ENCODE data around the gene DTX3L.

Gene DTX3L

GRCh38 chr3:122619040-122619439 lies 54.9 kb downstream of the DTX3L start:
- Histone ChIP-seq H3K4me1 (ENCODE audit: control insufficient read depth, insufficient read depth, low read length, poor library complexity, severe bottlenecking) (no peaks in the 10 kb centered on the region), H3K36me3 (ENCODE audit: control insufficient read depth, insufficient read depth, low read length) (peaks cover 70% of the 10 kb centered on the region), H3K27ac (ENCODE audit: insufficient read depth, low read length, poor library complexity, severe bottlenecking) (no peak overlapping the region), H3K9me3 (ENCODE audit: control insufficient read depth, low read length) (no peaks in the 10 kb centered on the region), H3K4me3 (ENCODE audit: insufficient read depth, low read depth, low read length, poor library complexity, severe bottlenecking) (no peak overlapping the region), H3K27me3 (replicated peaks; ENCODE audit: control insufficient read depth, insufficient read depth, low read length, poor library complexity, severe bottlenecking) (no peaks in the 10 kb centered on the region)
- no peak for DNase-seq

GRCh38 chr3:122620399-122620798 lies 56.3 kb downstream of the DTX3L start:
- no peak for DNase-seq
- no peak overlapping the region for H3K4me3 ChIP-seq (ENCODE audit: insufficient read depth, low read depth, low read length, poor library complexity, severe bottlenecking)
- no peaks in the 10 kb centered on the region for H3K27me3 ChIP-seq (replicated peaks; ENCODE audit: control insufficient read depth, insufficient read depth, low read length, poor library complexity, severe bottlenecking)
- no peak overlapping the region for H3K27ac ChIP-seq (ENCODE audit: insufficient read depth, low read length, poor library complexity, severe bottlenecking)
- H3K36me3 ChIP-seq (ENCODE audit: control insufficient read depth, insufficient read depth, low read length) = peaks cover 62% of the 10 kb centered on the region
- H3K9me3 ChIP-seq (ENCODE audit: control insufficient read depth, low read length) = no peaks in the 10 kb centered on the region
- H3K4me1 ChIP-seq (ENCODE audit: control insufficient read depth, insufficient read depth, low read length, poor library complexity, severe bottlenecking) = no peaks in the 10 kb centered on the region

- Histone ChIP-seq H3K27me3 (replicated peaks; ENCODE audit: control insufficient read depth, insufficient read depth, low read length, poor library complexity, severe bottlenecking) (no peaks in the 10 kb centered on the region), H3K4me1 (ENCODE audit: control insufficient read depth, insufficient read depth, low read length, poor library complexity, severe bottlenecking) (no peaks in the 10 kb centered on the region), H3K9me3 (ENCODE audit: control insufficient read depth, low read length) (no peaks in the 10 kb centered on the region), H3K4me3 (ENCODE audit: insufficient read depth, low read depth, low read length, poor library complexity, severe bottlenecking) (no peak overlapping the region), H3K27ac (ENCODE audit: insufficient read depth, low read length, poor library complexity, severe bottlenecking) (no peak overlapping the region), H3K36me3 (ENCODE audit: control insufficient read depth, insufficient read depth, low read length) (peaks cover 56% of the 10 kb centered on the region)
- no peak for DNase-seq
Measured at GRCh38 chr3:122621112-122621511, 57.0 kb downstream of the DTX3L start.

- Histone ChIP-seq H3K4me3 (ENCODE audit: insufficient read depth, low read depth, low read length, poor library complexity, severe bottlenecking) (no peak overlapping the region), H3K36me3 (ENCODE audit: control insufficient read depth, insufficient read depth, low read length) (peaks cover 54% of the 10 kb centered on the region), H3K4me1 (ENCODE audit: control insufficient read depth, insufficient read depth, low read length, poor library complexity, severe bottlenecking) (no peaks in the 10 kb centered on the region), H3K9me3 (ENCODE audit: control insufficient read depth, low read length) (no peaks in the 10 kb centered on the region), H3K27me3 (replicated peaks; ENCODE audit: control insufficient read depth, insufficient read depth, low read length, poor library complexity, severe bottlenecking) (no peaks in the 10 kb centered on the region), H3K27ac (ENCODE audit: insufficient read depth, low read length, poor library complexity, severe bottlenecking) (no peak overlapping the region)
- no peak for DNase-seq
Measured at GRCh38 chr3:122623031-122623829, 59.1 kb downstream of the DTX3L start.

Measured in effector memory CD4-positive, alpha-beta T cell (primary cell).